ENCODE data around the gene PACC1. TPM values are rescaled to one million over a fixed set of nuclear protein-coding genes. Genes with fewer than 3 reads are reported as not detected.

The PACC1 gene
- total RNA-seq, 1 donor from 2014 or later: 12.9 TPM

GRCh38 chr1:212377644-212378043 is 37.0 kb downstream of the PACC1 start:
- no peak overlapping the region for H3K4me3 ChIP-seq (ENCODE audit: low read depth, low read length)
- no peak for DNase-seq (ENCODE audit: low read depth)
- TF ChIP-seq, protein P1, sequence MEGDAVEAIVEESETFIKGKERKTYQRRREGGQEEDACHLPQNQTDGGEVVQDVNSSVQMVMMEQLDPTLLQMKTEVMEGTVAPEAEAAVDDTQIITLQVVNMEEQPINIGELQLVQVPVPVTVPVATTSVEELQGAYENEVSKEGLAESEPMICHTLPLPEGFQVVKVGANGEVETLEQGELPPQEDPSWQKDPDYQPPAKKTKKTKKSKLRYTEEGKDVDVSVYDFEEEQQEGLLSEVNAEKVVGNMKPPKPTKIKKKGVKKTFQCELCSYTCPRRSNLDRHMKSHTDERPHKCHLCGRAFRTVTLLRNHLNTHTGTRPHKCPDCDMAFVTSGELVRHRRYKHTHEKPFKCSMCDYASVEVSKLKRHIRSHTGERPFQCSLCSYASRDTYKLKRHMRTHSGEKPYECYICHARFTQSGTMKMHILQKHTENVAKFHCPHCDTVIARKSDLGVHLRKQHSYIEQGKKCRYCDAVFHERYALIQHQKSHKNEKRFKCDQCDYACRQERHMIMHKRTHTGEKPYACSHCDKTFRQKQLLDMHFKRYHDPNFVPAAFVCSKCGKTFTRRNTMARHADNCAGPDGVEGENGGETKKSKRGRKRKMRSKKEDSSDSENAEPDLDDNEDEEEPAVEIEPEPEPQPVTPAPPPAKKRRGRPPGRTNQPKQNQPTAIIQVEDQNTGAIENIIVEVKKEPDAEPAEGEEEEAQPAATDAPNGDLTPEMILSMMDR (conservative IDR thresholded peaks at IDR 0.05; ENCODE audit: low read depth, low read length): no peak

- TF ChIP-seq, protein P1 (conservative IDR thresholded peaks at IDR 0.05; ENCODE audit: low read depth, low read length): no peak
- no peak for DNase-seq (ENCODE audit: low read depth)
- H3K4me3 ChIP-seq (ENCODE audit: low read depth, low read length): no peak overlapping the region
Observed at GRCh38 chr1:212375986-212376385, 38.7 kb downstream of the PACC1 start.

- peak; percentile 23 for DNase-seq (ENCODE audit: low read depth)
- TF ChIP-seq, protein P1 (conservative IDR thresholded peaks at IDR 0.05; ENCODE audit: low read depth, low read length): peak; percentile 98
- H3K4me3 ChIP-seq (ENCODE audit: low read depth, low read length): no peak overlapping the region
Observed at GRCh38 chr1:212368073-212368484, 46.6 kb downstream of the PACC1 start.

DNA sequence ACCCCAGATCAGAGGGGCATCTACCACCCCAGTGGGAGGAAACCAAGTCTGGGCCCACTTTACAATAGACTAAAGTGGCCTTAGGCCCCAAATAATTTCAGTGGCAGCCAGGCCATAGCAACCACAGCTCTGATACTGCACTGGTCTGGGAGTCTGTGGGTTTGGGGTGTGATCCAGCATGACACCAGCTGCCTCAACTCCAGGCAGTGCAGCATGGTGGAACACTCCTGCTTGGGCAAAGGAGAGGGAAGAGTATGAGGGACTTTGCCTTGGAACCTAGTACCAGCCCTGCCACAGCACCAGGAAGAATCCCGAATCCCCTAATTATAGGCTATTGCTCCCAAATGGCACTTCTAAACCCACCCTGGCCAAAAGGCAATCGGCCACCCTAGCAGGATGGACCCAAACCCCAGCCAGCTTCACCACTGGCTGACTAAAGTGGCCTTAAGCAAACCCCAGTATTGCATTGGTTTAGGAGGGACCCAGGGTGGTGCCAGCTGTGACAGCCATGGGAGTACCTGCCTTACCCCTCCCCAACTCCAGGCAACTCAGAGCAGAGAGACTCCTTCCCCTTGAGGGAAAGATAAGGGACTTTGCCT is 47.1 kb downstream of the PACC1 start:
- TF ChIP-seq, protein P1 (conservative IDR thresholded peaks at IDR 0.05; ENCODE audit: low read depth, low read length): no peak
- DNase-seq (ENCODE audit: low read depth): no peak

GRCh38 chr1:212366901-212367300 is 47.8 kb downstream of the PACC1 start:
- TF ChIP-seq, protein P1 (conservative IDR thresholded peaks at IDR 0.05; ENCODE audit: low read depth, low read length): no peak
- no peak for DNase-seq (ENCODE audit: low read depth)
- H3K4me3 ChIP-seq (ENCODE audit: low read depth, low read length): no peak overlapping the region

More for the DNA sequence above, 47.1 kb downstream of the PACC1 start:
- no peak overlapping the region for H3K4me3 ChIP-seq (ENCODE audit: low read depth, low read length)

- H3K4me3 ChIP-seq (ENCODE audit: low read depth, low read length): no peak overlapping the region
- TF ChIP-seq, protein P1 (conservative IDR thresholded peaks at IDR 0.05; ENCODE audit: low read depth, low read length): no peak
- DNase-seq (ENCODE audit: low read depth): no peak
Observed at GRCh38 chr1:212364985-212365384, 49.7 kb downstream of the PACC1 start.
